HCT116 (cell line): ENCODE results near the gene DNAJC2. TPM values are rescaled to one million over a fixed set of nuclear protein-coding genes. Genes with fewer than 3 reads are reported as not detected.
A peak's percentile ranks its signal among the peaks of the same experiment; 100 is the strongest.

ENCODE experiments used
- ATAC-seq: fragments of 200-7000 bp; cut with Tn5 transposase; 2 replicates; pipeline ENCODE4 v1.9.1; 2020; ENCODE audit warnings: mild to moderate bottlenecking, moderate library complexity
- BruUV-seq: library from RNA; stranded (reverse); fragments of 400-500 nt; replicated peaks from 2 replicates; lab custom pipeline; 2021; lab: Mats Ljungman, UMichigan
- CTCF ChIA-PET: fragments of 300-600 bp; sonication (Branson Sonifier 250); formaldehyde crosslinking; loops from one replicate; lab custom pipeline; 2021; ENCODE audit warnings: antibody characterized with exemption; lab: Charles Lee
- POLR2A ChIA-PET: fragments of 300-600, 350-600 bp; sonication (Branson Sonifier 250); formaldehyde crosslinking; loops from one replicate; lab custom pipeline; 2021; ENCODE audit warnings: antibody characterized with exemption; lab: Charles Lee
- RAD21 ChIA-PET, 2 experiments: fragments of 300-600 bp; sonication (Branson Sonifier 250); formaldehyde crosslinking; loops; one replicate each; lab custom pipeline; 2023; ENCODE audit warnings: low total read pairs in 2 of 2; ENCODE audit not compliant: uncharacterized antibody in 2 of 2, unreplicated experiment in 2 of 2, low non-redundant PET in 1 of 2; lab: Charles Lee
- DNase-seq: peaks from one replicate; pipeline ENCODE4 v3.0.0-alpha.2; 2010; ENCODE audit warnings: low read depth, low spot score
- H2AFZ ChIP-seq: fragments of 200-600 bp; shearing (Covaris generic), sonication (generic); 2 replicates; pipeline ENCODE4 v1.6.1; 2017; ENCODE audit warnings: low read depth, mixed run types, mixed read lengths, antibody characterized with exemption, low read length; ENCODE audit not compliant: poor library complexity, severe bottlenecking
- H3K27ac ChIP-seq: 2 replicates; pipeline ENCODE4 v1.5.1; 2012; ENCODE audit warnings: low read depth, low read length
- H3K27me3 ChIP-seq: fragments of 200-600 bp; sonication (generic); 2 replicates; pipeline ENCODE4 v1.6.1; 2016; ENCODE audit warnings: mixed run types, low read length, mixed read lengths; ENCODE audit not compliant: insufficient read depth
- H3K36me3 ChIP-seq, 2 experiments: fragments of 200-500 bp in 1 of 2; fragments of 200-600 bp in 1 of 2; sonication (Bioruptor generic) in 1 of 2; sonication (generic) in 1 of 2; 2 replicates each; pipeline versions ENCODE4 v1.5.1 to v1.6.1; 2014 to 2016; ENCODE audit warnings: low read length in 2 of 2, inconsistent platforms in 1 of 2, mixed read lengths in 1 of 2, mixed run types in 1 of 2; ENCODE audit not compliant: insufficient read depth in 2 of 2, control insufficient read depth in 1 of 2
- H3K4me1 ChIP-seq, 2 experiments: fragments of 200-600 bp in 1 of 2; sonication (generic) in 1 of 2; 2 replicates each; pipeline versions ENCODE4 v1.5.1 to v1.6.1; 2012 to 2017; ENCODE audit warnings: low read length in 2 of 2, inconsistent platforms in 1 of 2, mild to moderate bottlenecking in 1 of 2, mixed read lengths in 1 of 2, mixed run types in 1 of 2, moderate library complexity in 1 of 2; ENCODE audit not compliant: insufficient read depth in 2 of 2, control insufficient read depth in 1 of 2
- H3K4me2 ChIP-seq: fragments of 200-600 bp; sonication (generic); 2 replicates; pipeline ENCODE4 v1.6.1; 2017; ENCODE audit warnings: mixed run types, low read length, mixed read lengths
- H3K4me3 ChIP-seq, 2 experiments: fragments of 200-600 bp in 1 of 2; sonication (generic) in 1 of 2; replicated peaks in 1 of 2; 2 replicates each; pipeline ENCODE4 v1.5.1; 2011 to 2016; ENCODE audit warnings: low read length in 2 of 2, control low read depth in 1 of 2, low read depth in 1 of 2, mild to moderate bottlenecking in 1 of 2, mixed read lengths in 1 of 2, mixed run types in 1 of 2
- H3K79me2 ChIP-seq: fragments of 200-600 bp; sonication (generic); 2 replicates; pipeline ENCODE4 v1.6.1; 2017; ENCODE audit warnings: mild to moderate bottlenecking, mixed run types, low read length, moderate library complexity, mixed read lengths; ENCODE audit not compliant: insufficient read depth
- H3K9ac ChIP-seq: fragments of 200-600 bp; sonication (generic); 2 replicates; pipeline ENCODE4 v1.6.1; 2016; ENCODE audit warnings: low read length, mixed read lengths
- H3K9me2 ChIP-seq: fragments of 200-600 bp; sonication (generic), shearing (Covaris generic); 2 replicates; pipeline ENCODE4 v1.6.1; 2017; ENCODE audit warnings: mixed run types, mild to moderate bottlenecking, moderate library complexity; ENCODE audit not compliant: insufficient read depth
- H3K9me3 ChIP-seq, 2 experiments: fragments of 200-500 bp in 1 of 2; fragments of 200-600 bp in 1 of 2; sonication (Bioruptor generic) in 1 of 2; sonication (generic) in 1 of 2; 2 replicates each; pipeline ENCODE4 v1.6.1; 2014 to 2017; ENCODE audit warnings: low read length in 2 of 2, mixed read lengths in 2 of 2, inconsistent platforms in 1 of 2, low read depth in 1 of 2, mild to moderate bottlenecking in 1 of 2, mixed run types in 1 of 2, moderate library complexity in 1 of 2; ENCODE audit not compliant: control insufficient read depth in 1 of 2, insufficient read depth in 1 of 2
- H4K20me1 ChIP-seq: fragments of 200-600 bp; sonication (generic), shearing (Covaris generic); 2 replicates; pipeline ENCODE4 v1.6.1; 2017; ENCODE audit warnings: mixed run types, mild to moderate bottlenecking, moderate library complexity; ENCODE audit not compliant: insufficient read depth
- ATF3 ChIP-seq: IDR thresholded peaks from 2 replicates; pipeline ENCODE4 v1.6.1; 2012
- EGR1 ChIP-seq: IDR thresholded peaks from 2 replicates; pipeline ENCODE4 v1.6.1; 2012; ENCODE audit warnings: low read depth
- ELF1 ChIP-seq: IDR thresholded peaks from 2 replicates; pipeline ENCODE4 v1.6.1; 2012; ENCODE audit warnings: low read depth, borderline replicate concordance
- EZH2 ChIP-seq: fragments of 200-600 bp; sonication (generic); IDR thresholded peaks from 2 replicates; pipeline ENCODE4 v1.6.1; 2017; ENCODE audit warnings: antibody characterized with exemption, mixed run types
- EZH2phosphoT487 ChIP-seq: fragments of 200-600 bp; IDR thresholded peaks from 2 replicates; pipeline ENCODE4 v1.6.1; 2018; ENCODE audit warnings: antibody characterized with exemption, borderline replicate concordance
- FOSL1 ChIP-seq: IDR thresholded peaks from 2 replicates; pipeline ENCODE4 v1.6.1; 2012; ENCODE audit warnings: low read depth
- JUND ChIP-seq: IDR thresholded peaks from 2 replicates; pipeline ENCODE4 v1.6.1; 2012
- POLR2AphosphoS5 ChIP-seq: IDR thresholded peaks from 2 replicates; pipeline ENCODE4 v1.6.1; 2011; ENCODE audit warnings: mild to moderate bottlenecking, low read depth, low read length, moderate library complexity
- REST ChIP-seq: IDR thresholded peaks from 2 replicates; pipeline ENCODE4 v1.6.1; 2012; ENCODE audit warnings: low read depth
- SIN3A ChIP-seq: IDR thresholded peaks from 2 replicates; pipeline ENCODE4 v1.6.1; 2012; ENCODE audit warnings: low read depth
- SRF ChIP-seq: IDR thresholded peaks from 2 replicates; pipeline ENCODE4 v1.6.1; 2012; ENCODE audit warnings: low read depth
- TCF7L2 ChIP-seq: IDR thresholded peaks from 2 replicates; pipeline ENCODE4 v1.7.0; 2011; ENCODE audit warnings: borderline replicate concordance, inconsistent platforms; ENCODE audit not compliant: insufficient read depth, insufficient read length; ENCODE audit errors: extremely low read depth
- YY1 ChIP-seq: IDR thresholded peaks from 2 replicates; pipeline ENCODE4 v1.6.1; 2011; ENCODE audit warnings: low read length, low read depth, moderate library complexity, mild to moderate bottlenecking; ENCODE audit not compliant: insufficient replicate concordance; ENCODE audit errors: extremely low read depth
- ZFX ChIP-seq: fragments of 450-650 bp; IDR thresholded peaks from 2 replicates; pipeline ENCODE4 v1.6.1; 2017
- ZNF274 ChIP-seq: fragments of 200-500 bp; sonication (Bioruptor generic); IDR thresholded peaks from 2 replicates; pipeline ENCODE4 v1.6.1; 2014; ENCODE audit warnings: mild to moderate bottlenecking, low read depth, low read length, inconsistent platforms
- intact Hi-C: fragments of 100-400 bp; cut with micrococcal nuclease; formaldehyde crosslinking; loops from 2 replicates; pipeline ENCODE4 v1.10.0; 2022
- total RNA-seq: library from RNA; stranded (reverse); gene quantifications from one replicate; pipeline ENCODE4 v1.2.1, GENCODE V29; 2021; ENCODE audit not compliant: unreplicated experiment

DNAJC2 gene
- total RNA-seq, 1 experiment from 2014 or later, result 40.2 TPM

DNA sequence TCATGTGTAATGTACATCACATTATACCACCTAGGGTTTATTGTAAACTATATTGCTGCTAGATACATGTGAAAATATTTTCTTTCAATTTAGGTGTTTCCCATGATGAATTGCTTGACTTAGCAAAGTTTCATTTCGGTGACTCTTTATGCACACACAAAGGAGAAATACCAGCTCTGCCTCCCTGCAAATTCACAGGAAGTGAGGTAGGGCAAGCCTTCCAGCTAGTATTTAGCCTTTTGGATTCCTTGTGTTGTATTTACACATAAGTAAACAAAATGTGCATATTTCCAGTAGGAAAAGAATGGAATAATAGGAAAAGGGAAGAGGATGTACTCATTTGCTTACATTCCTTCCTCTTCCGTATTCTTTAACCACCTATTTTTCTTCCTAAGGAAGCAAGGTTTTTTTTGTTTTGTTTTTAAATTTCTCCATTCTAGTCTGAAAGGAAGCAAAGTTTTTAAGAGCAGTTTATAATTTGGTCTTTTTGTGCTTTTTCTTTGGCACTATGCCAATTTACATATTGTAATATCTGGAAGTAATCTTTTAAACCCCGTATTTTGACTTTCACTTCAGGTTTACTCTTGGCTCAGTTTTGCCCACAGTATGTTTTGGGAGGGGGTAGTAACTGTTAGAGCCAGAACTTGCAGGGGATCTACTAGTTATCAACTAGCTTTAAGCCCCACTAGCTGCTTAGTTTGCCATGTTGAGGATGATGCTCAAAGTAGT is 36.9 kb downstream of the DNAJC2 start:
- ChIA-PET CTCF (no interaction called here), POLR2A (no interaction called here), RAD21 (no interaction called here)
- Histone ChIP-seq H3K9me3 (no peaks in the 10 kb centered on the region), H3K4me3 (no peak overlapping the region), H3K79me2 (peaks cover 73% of the 10 kb centered on the region), H4K20me1 (peaks cover 9% of the 10 kb centered on the region; the same call in 1 of the 2 replicates), H3K27ac (no peak overlapping the region), H2AFZ (no peak overlapping the region), H3K36me3 (peaks cover 54 to 68% of the 10 kb centered on the region in 2 experiments), H3K9me2 (no peaks in the 10 kb centered on the region), H3K9ac (no peak overlapping the region), H3K4me2 (no peak overlapping the region), H3K27me3 (no peaks in the 10 kb centered on the region), H3K4me1 (peaks cover 5 to 15% of the 10 kb centered on the region in 2 experiments; a peak in 2 of 4 replicates)
- intact Hi-C loops, result no loop called here
- TF ChIP-seq POLR2AphosphoS5 (peak; percentile 12; the same call in 1 of the 2 replicates), TCF7L2 (no peak)
- ATAC-seq (no peak), DNase-seq (no peak)
- BruUV-seq, result no TSS peak

DNA sequence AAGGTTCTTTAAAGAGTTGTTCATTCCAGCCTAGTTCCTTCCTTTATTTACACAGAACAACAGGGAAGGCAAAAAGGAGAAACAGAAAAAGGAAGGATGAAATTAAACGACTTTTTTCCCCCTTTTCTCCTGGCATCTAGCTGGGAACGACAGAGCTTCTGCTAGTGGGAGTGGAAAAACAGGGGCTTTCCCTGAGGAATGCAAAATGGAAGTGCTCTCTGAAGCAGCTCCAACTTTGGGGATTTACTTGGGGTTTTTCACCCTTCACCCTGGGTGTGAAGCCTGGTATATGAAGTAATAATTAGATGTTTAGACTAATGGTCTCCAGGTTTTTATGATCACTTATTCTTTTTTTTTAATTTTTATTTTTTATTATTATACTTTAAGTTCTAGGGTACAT is 43.1 kb downstream of the DNAJC2 start:
- peaks cover 10 to 29% of the 10 kb centered on the region in 2 experiments; a peak in 3 of 4 replicates for H3K4me1 ChIP-seq
- ChIA-PET CTCF (no interaction called here), RAD21 (no interaction called here), POLR2A (no interaction called here)
- BruUV-seq, result no TSS peak
- H3K27me3 ChIP-seq, result no peaks in the 10 kb centered on the region
- no peaks in the 10 kb centered on the region for H3K9me3 ChIP-seq
- H3K79me2 ChIP-seq, result peaks cover 77% of the 10 kb centered on the region
- H4K20me1 ChIP-seq, result no peaks in the 10 kb centered on the region
- no peak overlapping the region for H3K27ac ChIP-seq
- H3K9me2 ChIP-seq, result no peaks in the 10 kb centered on the region
- no peak overlapping the region for H3K9ac ChIP-seq
- intact Hi-C loops, result no loop called here
- H3K36me3 ChIP-seq, result peaks cover 25 to 50% of the 10 kb centered on the region in 2 experiments; a peak in 3 of 4 replicates
- no peak overlapping the region for H3K4me3 ChIP-seq
- DNase-seq (no peak), ATAC-seq (no peak)
- no peak overlapping the region for H2AFZ ChIP-seq
- H3K4me2 ChIP-seq, result no peak overlapping the region
- TF ChIP-seq REST, result no peak
- TF ChIP-seq EZH2, result no peak
- TF ChIP-seq ZFX, result no peak
- no peak for TF ChIP-seq ATF3
- no peak for TF ChIP-seq ELF1
- no peak for TF ChIP-seq JUND
- TF ChIP-seq EGR1, result no peak
- TF ChIP-seq FOSL1, result no peak
- TF ChIP-seq YY1, result no peak
- TF ChIP-seq SRF, result no peak
- no peak for TF ChIP-seq SIN3A
- TF ChIP-seq EZH2phosphoT487, result no peak
- TF ChIP-seq ZNF274, result no peak
- TF ChIP-seq POLR2AphosphoS5, result no peak
